Measurements from ENCODE around the gene GFY.

The GFY gene

DNA sequence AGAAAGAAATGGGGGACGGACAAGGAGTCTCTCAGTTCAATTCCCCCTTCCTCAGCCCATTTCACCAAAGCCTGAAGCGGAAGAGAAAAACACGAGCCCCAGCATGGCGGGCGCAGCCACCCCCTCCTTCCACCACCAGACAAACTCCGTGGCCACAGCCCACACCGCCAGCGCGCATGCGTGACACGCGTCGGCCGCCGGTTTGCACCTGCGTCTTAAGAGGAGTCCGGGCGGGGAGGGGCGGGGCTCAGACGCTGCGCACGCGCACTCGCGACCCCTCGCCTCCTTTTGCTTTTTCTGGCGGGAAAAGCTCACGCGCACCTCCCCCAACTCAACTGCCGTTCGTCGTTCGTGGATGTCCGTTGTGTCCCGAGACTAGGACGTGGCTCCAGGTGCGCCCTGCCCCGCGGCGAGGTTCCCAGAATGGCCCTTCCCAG, 37.2 kb upstream of the GFY start, which contains the start of gene KASH5:
Gene KASH5 (plus strand): TSS at position 314 of the 437 bp plus-strand sequence. CDS start 2,635 bp downstream, outside the sequence.
- DNase-seq (ENCODE audit: extremely low read depth, insufficient read length) = peak; percentile 96
- H3K4me3 ChIP-seq (replicated peaks; ENCODE audit: low read depth, low read length) = peak within 1 kb of the TSS; percentile 33
- H3K36me3 ChIP-seq (ENCODE audit: control insufficient read depth, insufficient read depth, low read length) = no peaks in the 10 kb centered on the region
- no peaks in the 10 kb centered on the region for H3K27me3 ChIP-seq (replicated peaks; ENCODE audit: control insufficient read depth, insufficient read depth, low read length)
- TF ChIP-seq, protein P1, sequence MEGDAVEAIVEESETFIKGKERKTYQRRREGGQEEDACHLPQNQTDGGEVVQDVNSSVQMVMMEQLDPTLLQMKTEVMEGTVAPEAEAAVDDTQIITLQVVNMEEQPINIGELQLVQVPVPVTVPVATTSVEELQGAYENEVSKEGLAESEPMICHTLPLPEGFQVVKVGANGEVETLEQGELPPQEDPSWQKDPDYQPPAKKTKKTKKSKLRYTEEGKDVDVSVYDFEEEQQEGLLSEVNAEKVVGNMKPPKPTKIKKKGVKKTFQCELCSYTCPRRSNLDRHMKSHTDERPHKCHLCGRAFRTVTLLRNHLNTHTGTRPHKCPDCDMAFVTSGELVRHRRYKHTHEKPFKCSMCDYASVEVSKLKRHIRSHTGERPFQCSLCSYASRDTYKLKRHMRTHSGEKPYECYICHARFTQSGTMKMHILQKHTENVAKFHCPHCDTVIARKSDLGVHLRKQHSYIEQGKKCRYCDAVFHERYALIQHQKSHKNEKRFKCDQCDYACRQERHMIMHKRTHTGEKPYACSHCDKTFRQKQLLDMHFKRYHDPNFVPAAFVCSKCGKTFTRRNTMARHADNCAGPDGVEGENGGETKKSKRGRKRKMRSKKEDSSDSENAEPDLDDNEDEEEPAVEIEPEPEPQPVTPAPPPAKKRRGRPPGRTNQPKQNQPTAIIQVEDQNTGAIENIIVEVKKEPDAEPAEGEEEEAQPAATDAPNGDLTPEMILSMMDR (IDR thresholded peaks at IDR 0.05; ENCODE audit: insufficient read depth, low read length, poor library complexity, severe bottlenecking) = no peak

DNA sequence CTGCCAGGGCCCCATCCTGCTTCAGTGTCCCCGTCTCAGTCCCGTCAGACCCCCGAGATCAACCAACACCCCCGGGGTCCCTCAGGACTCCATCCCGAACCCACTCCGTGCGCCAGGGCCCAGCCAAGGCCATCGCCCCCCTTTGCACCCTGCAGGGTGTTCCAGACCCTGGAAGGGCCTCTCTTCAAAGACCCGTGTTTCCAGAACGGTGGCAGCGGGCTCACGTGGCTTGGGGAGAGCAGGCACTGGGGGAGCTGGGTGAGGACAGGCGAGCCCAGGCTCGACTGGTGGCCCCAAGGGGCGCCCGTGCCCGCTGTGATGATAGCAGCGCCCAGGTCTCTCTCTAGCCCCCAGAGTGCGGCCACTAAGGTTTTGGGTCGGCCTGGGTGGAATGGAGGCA, 35.8 kb upstream of the GFY start:
- TF ChIP-seq, protein P1 (IDR thresholded peaks at IDR 0.05; ENCODE audit: insufficient read depth, low read length, poor library complexity, severe bottlenecking) = no peak

DNA sequence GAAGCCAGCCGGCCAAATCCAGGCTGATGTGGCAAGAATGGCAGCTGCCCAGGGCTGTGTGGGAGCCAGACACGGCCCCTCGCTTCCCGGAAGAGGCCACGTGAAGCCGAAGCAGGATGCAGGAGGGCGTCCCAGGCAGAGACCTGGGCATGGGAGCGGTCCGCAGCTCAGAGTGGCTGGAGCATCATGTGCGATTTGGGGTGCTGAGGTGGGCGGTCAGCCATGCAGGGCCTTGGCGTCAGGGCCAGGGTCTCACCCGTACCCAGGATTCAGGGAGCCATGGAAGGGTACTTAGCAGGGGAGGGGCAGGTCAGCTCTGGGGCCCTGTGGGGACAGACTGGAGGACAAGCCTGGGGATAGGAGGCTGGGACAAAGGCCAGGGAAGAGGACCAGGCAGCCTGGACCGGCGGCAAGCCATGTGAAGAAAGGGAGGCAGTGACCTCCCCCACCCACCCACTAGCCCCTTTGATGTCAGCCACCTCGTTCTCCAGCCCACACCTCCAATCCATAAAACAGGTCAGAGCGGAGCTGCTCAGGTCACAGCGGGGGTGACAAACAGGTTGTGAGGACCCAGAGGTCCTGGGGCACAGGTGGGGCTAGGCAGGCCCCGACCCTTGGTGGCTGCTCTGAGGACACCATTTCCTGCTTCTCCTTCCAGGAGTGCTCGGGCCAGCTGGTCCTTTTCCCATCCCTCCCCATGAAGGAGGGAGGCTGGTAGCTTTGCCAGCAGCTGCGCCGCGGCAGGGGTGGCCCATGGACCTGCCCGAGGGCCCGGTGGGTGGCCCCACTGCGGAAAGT, 34.9 kb upstream of the GFY start:
- Histone ChIP-seq H3K36me3 (ENCODE audit: control insufficient read depth, insufficient read depth, low read length) (no peaks in the 10 kb centered on the region), H3K4me3 (replicated peaks; ENCODE audit: low read depth, low read length) (no peak overlapping the region), H3K27me3 (replicated peaks; ENCODE audit: control insufficient read depth, insufficient read depth, low read length) (no peaks in the 10 kb centered on the region)
- DNase-seq (ENCODE audit: extremely low read depth, insufficient read length) = no peak
- TF ChIP-seq, protein P1 (IDR thresholded peaks at IDR 0.05; ENCODE audit: insufficient read depth, low read length, poor library complexity, severe bottlenecking) = no peak

More for the DNA sequence above, 35.8 kb upstream of the GFY start:
- Histone ChIP-seq H3K4me3 (replicated peaks; ENCODE audit: low read depth, low read length) (no peak overlapping the region), H3K27me3 (replicated peaks; ENCODE audit: control insufficient read depth, insufficient read depth, low read length) (no peaks in the 10 kb centered on the region), H3K36me3 (ENCODE audit: control insufficient read depth, insufficient read depth, low read length) (no peaks in the 10 kb centered on the region)
- DNase-seq (ENCODE audit: extremely low read depth, insufficient read length) = no peak

DNA sequence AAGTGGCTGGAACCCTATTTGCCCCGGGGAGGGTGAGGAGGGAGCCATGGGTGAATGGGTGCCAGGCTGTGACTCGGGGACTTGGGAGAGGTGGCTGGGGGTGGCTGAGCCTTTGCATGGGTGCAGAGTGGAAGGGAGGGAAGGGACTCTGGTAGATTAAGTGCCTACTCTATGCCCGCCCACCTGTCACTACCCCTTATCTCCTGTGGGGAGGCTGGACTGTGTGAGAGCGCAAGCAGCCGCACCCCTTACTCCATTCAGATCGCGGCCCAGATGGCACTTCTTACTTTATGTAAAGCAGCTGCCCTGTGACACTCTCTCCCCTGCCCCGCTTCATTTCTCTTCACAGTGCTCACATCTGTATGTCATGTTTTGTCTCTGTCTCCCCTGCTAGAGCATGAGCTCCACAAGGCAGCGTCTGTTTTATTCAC, 34.2 kb upstream of the GFY start:
- TF ChIP-seq, protein P1 (IDR thresholded peaks at IDR 0.05; ENCODE audit: insufficient read depth, low read length, poor library complexity, severe bottlenecking) = no peak
- DNase-seq (ENCODE audit: extremely low read depth, insufficient read length) = no peak
- Histone ChIP-seq H3K27me3 (replicated peaks; ENCODE audit: control insufficient read depth, insufficient read depth, low read length) (no peaks in the 10 kb centered on the region), H3K36me3 (ENCODE audit: control insufficient read depth, insufficient read depth, low read length) (no peaks in the 10 kb centered on the region), H3K4me3 (replicated peaks; ENCODE audit: low read depth, low read length) (no peak overlapping the region)

DNA sequence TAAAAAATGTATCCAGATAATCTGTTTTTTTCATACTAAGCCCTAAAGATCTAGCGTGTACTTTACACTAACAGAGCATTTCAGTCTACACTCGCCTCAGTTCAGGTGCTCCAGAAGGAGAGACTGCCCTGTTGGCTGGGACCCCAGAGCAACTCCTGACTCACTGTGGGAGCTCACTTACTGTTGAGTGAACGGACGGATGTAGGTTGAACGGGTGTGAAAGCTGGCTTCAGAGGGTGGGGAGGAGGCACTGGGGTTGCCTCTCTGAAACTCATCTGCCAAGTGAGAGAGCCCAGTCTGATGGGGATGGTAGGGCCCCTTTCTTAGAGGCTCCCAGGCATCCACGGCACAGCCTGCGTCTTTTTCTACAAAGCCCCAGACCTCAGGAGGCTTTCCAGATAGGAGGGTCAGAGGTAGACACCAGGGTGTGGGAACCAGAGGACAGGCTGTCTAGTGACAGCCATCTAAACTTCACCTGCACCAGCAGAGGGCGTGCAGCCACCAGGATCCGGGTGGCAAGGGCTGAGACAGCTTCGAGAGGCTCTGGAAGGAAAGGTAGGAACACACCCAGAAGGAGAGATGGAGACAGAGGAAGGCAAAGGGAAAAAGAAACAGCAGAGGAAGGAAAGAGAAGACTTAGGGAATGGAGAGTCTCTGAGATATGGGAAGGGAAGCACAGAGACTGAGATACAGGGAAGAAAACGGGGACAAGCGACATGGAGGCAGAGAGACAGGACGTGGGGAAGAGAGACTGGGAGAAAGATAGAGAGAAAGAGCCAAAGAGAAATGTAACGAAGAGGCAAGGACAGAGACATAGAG, 33.4 kb upstream of the GFY start:
- Histone ChIP-seq H3K27me3 (replicated peaks; ENCODE audit: control insufficient read depth, insufficient read depth, low read length) (no peaks in the 10 kb centered on the region), H3K4me3 (replicated peaks; ENCODE audit: low read depth, low read length) (no peak overlapping the region), H3K36me3 (ENCODE audit: control insufficient read depth, insufficient read depth, low read length) (no peaks in the 10 kb centered on the region)
- TF ChIP-seq, protein P1 (IDR thresholded peaks at IDR 0.05; ENCODE audit: insufficient read depth, low read length, poor library complexity, severe bottlenecking) = peak; percentile 90
- DNase-seq (ENCODE audit: extremely low read depth, insufficient read length) = peak; percentile 60
